Endometrial microvascular endothelial cells (primary cell): ENCODE data around the gene LDLRAD4. TPM values are rescaled to one million over a fixed set of nuclear protein-coding genes. Genes with fewer than 3 reads are reported as not detected.

Source experiments
- in situ Hi-C: cut with HindIII; loops from 2 replicates; pipeline ENCODE4 v1.10.0; 2017; ENCODE audit warnings: low sequenced_read_pairs, low pct_unique_long_range_greater_than_20kb; ENCODE audit errors: inconsistent ontology term
- total RNA-seq: library from RNA; depleted of rRNA; stranded (reverse); fragments of >200 nt; gene quantifications from one replicate; pipeline ENCODE4 v1.2.3, GENCODE V29; 2015; ENCODE audit errors: inconsistent ontology term

Gene LDLRAD4
- total RNA-seq, 1 donor from 2014 or later: 0.93 TPM

DNA sequence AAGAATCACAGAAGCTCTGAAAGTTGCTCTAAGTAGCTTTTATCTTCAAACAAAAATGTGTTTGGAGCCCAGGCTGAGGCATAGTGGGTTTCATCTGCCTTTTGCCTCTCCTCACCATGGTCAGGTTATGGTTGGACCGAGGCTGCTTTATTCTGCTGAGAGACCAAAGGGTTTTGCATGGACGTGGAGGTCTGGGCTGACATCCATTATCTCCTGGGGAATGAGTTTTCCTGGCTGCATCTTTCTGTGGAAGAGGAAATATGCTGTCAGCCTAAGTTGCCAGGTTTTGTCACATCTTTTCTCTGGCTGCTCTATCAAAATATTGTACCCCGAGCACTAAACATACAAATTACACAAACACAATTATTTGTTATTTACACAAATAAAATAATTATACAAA lies 223.2 kb downstream of the LDLRAD4 start:
- in situ Hi-C loops: no loop called here

DNA sequence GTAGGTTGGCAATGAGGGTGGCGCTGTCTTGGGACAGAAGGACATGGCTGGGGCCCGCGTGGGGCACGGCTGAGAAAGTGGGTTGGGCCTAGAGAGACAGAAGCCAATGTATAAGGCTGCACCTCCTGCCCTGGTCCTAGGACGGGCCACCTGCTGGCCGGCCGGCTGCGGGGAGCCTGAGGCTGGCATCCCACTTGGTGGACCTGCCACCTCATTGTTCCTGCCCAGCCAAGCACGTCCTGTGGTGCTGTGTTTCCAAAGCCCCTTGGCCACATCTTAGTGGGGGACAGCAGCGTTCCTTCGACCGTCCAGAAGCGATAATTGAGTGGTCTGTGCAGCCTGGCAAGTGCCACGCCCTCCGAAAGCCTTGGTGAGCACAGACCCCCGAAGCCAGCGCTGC lies 223.9 kb downstream of the LDLRAD4 start:
- in situ Hi-C loops: no loop called here

DNA sequence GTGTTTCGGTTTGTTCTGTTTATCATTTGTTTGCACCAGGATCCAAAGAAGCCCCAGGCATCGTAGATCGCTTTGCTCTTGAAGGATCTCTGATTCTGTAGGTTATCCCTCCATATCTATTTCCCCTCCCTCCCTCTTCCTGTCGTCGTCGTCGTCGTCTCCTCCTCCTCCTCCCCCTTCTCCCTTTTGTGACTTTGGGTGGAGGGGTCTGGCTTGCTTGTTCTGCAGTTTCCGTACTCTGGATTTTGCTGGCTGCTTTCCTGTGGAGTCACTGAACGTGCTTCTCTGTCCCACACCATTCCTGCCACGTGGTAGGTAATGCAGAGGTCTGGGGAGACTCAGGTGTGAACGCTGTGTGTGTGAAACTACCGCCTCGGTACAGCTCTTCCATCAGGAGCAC lies 225.0 kb downstream of the LDLRAD4 start:
- in situ Hi-C loops: no loop called here

DNA sequence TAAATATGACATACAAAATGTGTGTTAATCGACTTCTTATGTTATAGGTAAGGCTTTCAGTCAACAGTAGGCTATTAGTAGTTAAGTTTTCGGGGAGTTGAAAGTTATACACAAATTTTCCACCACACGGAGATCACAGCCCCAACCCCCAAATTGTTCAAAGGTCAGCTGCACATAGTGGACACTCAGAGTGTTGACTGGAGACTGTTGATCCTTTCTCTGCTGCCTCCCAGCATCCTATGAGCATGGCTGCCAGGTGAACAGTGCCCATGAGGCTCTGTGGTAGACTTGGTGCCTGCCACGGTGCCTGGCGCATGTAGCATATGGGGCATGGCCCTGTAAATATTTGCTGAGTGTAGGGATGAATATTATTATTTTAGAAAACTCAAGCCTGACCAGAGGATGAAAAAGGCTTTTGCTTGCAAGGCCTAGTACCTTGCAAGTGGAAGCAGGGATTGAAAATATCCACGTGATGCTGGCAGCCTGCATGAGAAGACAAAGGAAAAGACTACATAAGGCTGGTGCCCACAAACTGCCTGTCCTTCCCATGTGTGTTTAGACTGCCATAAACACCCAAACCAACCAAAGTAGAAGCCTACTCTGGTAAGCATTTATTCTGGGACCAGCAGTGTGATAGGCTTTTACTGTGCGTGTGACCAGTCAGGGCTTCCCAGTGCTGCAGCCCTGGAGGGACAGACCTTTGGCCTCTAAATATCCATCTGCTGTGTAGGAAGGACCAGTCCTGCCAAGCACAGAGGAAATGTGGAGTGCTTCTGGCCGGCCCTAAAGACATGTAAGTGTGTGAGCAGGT lies 226.1 kb downstream of the LDLRAD4 start:
- in situ Hi-C loops: no loop called here

GRCh38 chr18:13445241-13445897 lies 226.8 kb downstream of the LDLRAD4 start:
- in situ Hi-C loops: no loop called here

DNA sequence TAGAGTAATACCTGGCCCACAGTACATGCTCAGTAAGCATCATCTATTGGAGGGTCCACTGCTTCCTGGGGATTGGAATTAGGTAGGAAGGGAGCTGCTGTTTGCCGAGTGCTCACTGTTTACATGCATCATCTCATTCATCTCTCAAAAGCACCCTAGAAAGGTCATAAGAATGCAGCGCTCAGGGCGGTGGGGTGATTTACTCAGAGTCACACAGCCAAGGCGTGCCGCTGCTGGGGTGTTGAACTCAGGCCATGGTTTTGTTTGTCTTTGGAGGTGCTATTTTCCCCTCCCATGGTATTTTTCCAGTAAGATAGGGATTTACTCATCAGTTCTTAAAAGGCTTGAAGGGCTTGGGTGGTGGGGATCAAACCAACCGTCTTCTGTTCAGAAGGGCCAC lies 227.5 kb downstream of the LDLRAD4 start:
- in situ Hi-C loops: no loop called here

- in situ Hi-C loops: no loop called here
Measured at GRCh38 chr18:13446610-13447461, 228.3 kb downstream of the LDLRAD4 start.

DNA sequence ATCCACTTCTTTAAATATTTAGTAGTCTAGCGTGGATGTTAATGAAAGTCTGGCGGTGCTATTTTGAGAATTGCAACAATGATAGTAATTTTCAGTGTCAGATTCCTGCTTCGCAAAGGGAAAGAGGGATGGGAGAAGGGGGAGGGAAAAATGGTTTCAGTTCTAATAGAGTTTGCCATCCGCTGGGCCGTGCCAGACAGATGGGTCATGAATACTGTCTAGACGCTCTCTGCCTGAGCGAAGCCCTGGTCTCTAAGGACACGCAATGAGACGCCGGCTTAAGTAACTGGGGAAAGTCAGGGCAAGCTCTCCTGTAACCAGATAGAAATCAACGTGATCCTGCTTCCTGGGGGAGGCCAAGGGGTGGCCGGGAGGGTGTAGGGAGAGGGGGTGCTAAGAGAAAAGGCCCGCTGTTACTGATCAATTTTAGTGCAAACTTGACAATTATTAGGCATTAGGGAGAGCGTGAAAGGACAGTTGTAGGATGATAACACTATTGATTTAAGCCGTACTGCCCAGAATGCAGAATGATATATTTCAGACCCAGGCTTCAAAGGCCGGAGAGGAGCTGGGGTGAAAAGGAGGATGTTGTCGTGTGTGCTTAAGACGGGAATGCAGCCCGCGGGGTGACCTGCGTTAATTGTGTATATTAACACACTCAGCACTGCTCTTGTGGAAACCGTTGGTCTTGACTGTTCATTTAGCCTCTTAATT lies 229.2 kb downstream of the LDLRAD4 start:
- in situ Hi-C loops: no loop called here

DNA sequence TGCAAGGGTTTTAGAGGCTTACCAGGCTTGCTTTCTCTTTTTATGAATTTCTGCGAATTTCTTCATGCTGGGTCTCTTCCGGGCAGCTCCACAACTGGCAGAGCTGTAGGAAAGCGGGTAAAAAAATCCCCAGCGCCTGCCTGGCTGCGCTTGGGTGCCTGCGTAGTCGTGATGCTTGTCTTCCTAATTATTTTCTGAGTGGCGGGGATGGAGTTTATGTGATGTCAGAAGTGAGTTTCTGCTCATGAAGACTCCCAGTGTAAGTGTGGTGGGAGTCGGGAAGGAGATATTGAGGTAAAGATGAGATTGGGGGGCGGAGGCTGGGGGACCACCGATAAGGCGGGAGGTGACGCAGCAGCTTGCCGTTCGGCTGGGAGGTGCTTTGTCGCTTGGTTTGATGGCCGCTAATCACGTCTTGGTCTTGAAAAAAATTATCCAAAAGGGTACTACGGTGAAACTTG lies 229.8 kb downstream of the LDLRAD4 start:
- in situ Hi-C loops: no loop called here

- in situ Hi-C loops: no loop called here
Measured at GRCh38 chr18:13449651-13450050, 231.1 kb downstream of the LDLRAD4 start.

DNA sequence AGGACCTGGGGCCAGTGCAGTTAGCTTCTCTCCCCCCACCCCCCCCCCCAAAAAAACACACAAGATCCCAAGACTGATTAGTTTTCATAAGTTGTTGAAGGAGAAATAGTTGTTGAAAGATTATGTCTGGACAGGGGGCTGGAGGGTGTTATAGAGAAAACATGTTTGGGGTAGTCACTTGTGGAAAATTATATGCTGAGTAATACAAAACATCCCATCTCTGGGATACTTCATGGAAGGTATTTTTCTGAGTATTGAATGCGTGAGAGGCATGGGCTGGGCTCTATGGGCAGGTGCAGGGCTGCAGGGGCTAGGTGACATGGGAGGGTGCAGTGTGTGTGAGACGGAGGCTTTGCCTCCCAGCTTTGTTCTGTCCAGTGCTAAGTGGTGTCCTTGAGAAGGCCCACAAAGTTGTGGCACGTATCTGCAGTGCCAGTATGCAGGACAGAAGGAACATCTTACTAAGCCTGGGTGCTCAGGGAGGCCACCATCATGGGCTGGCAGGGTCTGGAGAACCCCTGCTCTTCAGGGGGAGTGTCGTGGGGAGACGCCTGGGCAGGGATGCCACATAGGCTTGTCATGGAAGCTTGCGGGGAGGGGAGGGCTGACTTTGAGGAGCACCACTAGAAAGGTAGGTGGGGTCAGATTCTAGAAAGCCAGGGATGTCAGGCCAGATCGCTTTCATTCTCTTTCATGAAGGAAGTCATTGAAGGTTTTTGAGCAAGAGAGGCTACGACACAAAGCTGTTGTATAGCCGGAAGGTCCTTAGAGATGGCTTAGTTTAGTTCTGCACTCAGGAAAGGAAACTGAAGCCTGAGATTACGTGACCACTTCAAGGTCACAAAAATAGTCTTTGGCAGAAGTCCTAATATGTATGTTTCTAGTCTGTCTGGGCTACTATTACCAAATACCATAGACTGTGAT lies 232.0 kb downstream of the LDLRAD4 start:
- in situ Hi-C loops: no loop called here

GRCh38 chr18:13451213-13451540 lies 232.6 kb downstream of the LDLRAD4 start:
- in situ Hi-C loops: no loop called here

GRCh38 chr18:13451661-13452387 lies 233.3 kb downstream of the LDLRAD4 start:
- in situ Hi-C loops: no loop called here

DNA sequence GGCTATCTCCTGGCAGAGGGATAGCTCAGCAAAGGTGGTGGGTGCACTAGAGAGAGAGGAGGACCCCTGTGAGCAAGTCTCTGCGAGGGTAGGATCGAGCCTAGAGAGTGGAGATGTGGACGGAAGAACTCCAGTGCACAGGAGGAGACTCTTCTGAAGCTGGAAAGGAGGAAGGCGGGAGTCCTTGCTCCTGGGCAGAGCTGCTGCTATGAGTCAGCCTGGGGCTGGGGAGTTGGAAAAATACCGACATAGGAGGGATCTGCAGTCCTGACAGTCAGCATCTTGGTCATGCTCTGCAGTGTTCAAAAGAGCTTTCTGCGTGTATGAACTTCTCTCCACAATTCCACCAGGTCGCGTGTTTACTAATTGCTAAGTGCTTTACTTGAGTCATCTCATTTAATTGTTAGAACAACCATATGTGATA lies 233.8 kb downstream of the LDLRAD4 start:
- in situ Hi-C loops: no loop called here

- in situ Hi-C loops: no loop called here
Measured at GRCh38 chr18:13452871-13453680, 234.5 kb downstream of the LDLRAD4 start.

- in situ Hi-C loops: no loop called here
Measured at GRCh38 chr18:13453714-13454113, 235.2 kb downstream of the LDLRAD4 start.
